Gastrocnemius medialis (tissue), 4 donors: ENCODE results near the gene WDR45. TPM values are rescaled to one million over a fixed set of nuclear protein-coding genes. Genes with fewer than 3 reads are reported as not detected.

Source experiments
- ATAC-seq, 2 donors: fragments of 150-250 bp; one replicate each; pipeline ENCODE4 v1.9.1; 2016
- DNase-seq, 2 donors: peaks; one replicate each; pipeline ENCODE4 v3.0.0-alpha.2; 2019
- H3K27ac ChIP-seq, 4 donors: fragments of 200-600 bp; sonication (generic); 1 replicate in 1 of 4; 2 replicates in 3 of 4; pipeline ENCODE4 v1.5.1; 2016 to 2018; ENCODE audit warnings: mild to moderate bottlenecking in 2 of 4, moderate library complexity in 1 of 4
- H3K27me3 ChIP-seq, 3 donors: fragments of 200-600 bp; sonication (generic) in 2 of 3; 1 replicate in 1 of 3; 2 replicates in 2 of 3; pipeline versions ENCODE4 v1.5.1 to v1.6.0; 2016 to 2019; ENCODE audit warnings: mild to moderate bottlenecking in 1 of 3, moderate library complexity in 1 of 3
- H3K36me3 ChIP-seq, 2 donors: fragments of 200-600 bp; sonication (generic) in 1 of 2; one replicate each; pipeline ENCODE4 v1.5.1; 2017 to 2018
- H3K4me1 ChIP-seq, 2 donors: fragments of 200-600 bp; sonication (generic) in 1 of 2; one replicate each; pipeline ENCODE4 v1.5.1; 2016 to 2017; ENCODE audit warnings: mild to moderate bottlenecking in 2 of 2
- H3K4me3 ChIP-seq, 4 donors: fragments of 200-600 bp; sonication (generic) in 3 of 4; 1 replicate in 1 of 4; 2 replicates in 3 of 4; pipeline ENCODE4 v1.5.1; 2016 to 2019; ENCODE audit warnings: mild to moderate bottlenecking in 2 of 4
- H3K9me3 ChIP-seq, 3 donors: fragments of 200-600 bp; sonication (generic) in 2 of 3; 1 replicate in 1 of 3; 2 replicates in 2 of 3; pipeline ENCODE4 v1.5.1; 2016 to 2019
- CTCF ChIP-seq, 5 experiments: fragments of 450-650 bp in 3 of 5; fragments of 200-600 bp in 2 of 5; sonication (generic) in 2 of 5; IDR thresholded peaks in 4 of 5; conservative IDR thresholded peaks in 1 of 5; 1 replicate in 4 of 5; 2 replicates in 1 of 5; pipeline ENCODE4 v1.5.1; 2016 to 2019; ENCODE audit warnings: antibody characterized with exemption in 5 of 5, mild to moderate bottlenecking in 3 of 5, moderate library complexity in 3 of 5
- POLR2A ChIP-seq, 2 donors: fragments of 450-650 bp; IDR thresholded peaks; one replicate each; pipeline ENCODE4 v1.6.1; 2017; ENCODE audit warnings: antibody characterized with exemption in 2 of 2, mild to moderate bottlenecking in 2 of 2, moderate library complexity in 2 of 2
- in situ Hi-C, 4 donors: fragments of 200-750 bp; cut with MboI; loops; one replicate each; pipeline versions ENCODE4 v1.15.0 to v1.8.0; 2017; ENCODE audit warnings: low sequenced_read_pairs in 4 of 4
- intact Hi-C: fragments of 100-400 bp; cut with DNase I; formaldehyde crosslinking; loops from one replicate; pipeline ENCODE4 v1.15.1; 2023; ENCODE audit warnings: low total_unique reads
- total RNA-seq, 4 donors: library from RNA; depleted of rRNA; stranded (reverse); fragments of >200 nt; gene quantifications; one replicate each; pipeline versions ENCODE4 v1.1.0 to v1.2.3, GENCODE V29; 2016

Gene WDR45
- total RNA-seq, 4 donors from 2014 or later = 98.2 to 125 (median 105) TPM

DNA sequence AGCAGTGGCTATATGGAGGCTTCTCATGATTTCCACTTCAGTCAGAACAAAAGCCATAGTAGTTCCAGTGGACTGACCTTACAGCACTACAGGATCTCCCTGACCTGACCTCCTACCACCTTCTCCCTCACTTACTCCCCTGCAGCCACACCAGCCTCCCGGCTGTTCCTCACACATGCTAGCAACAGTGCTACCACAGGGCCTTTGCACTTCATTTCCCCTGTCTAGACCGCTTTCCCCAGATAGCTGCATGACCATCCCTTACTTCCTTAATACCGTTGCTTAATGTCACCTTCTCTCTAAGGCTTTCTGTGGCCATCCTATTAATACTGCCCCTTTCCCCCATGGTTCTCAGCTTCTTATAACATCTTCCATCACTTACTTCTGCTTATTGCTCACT is 30.7 kb upstream of the WDR45 start:
- ATAC-seq (no peak), DNase-seq (no peak)
- Histone ChIP-seq H3K4me3 (no peak overlapping the region), H3K27me3 (no peaks in the 10 kb centered on the region), H3K4me1 (no peaks in the 10 kb centered on the region), H3K9me3 (no peaks in the 10 kb centered on the region), H3K27ac (no peak overlapping the region), H3K36me3 (peaks cover 0 to 25% of the 10 kb centered on the region in 2 donors)
- intact Hi-C loops = no loop called here
- TF ChIP-seq POLR2A (IDR thresholded peaks at IDR 0.05) (no peak), CTCF (IDR thresholded peaks at IDR 0.05 in 4 of 5, conservative IDR thresholded peaks at IDR 0.05 in 1 of 5) (no peak)
- in situ Hi-C loops = no loop called here

- H3K36me3 ChIP-seq = peaks cover 0 to 19% of the 10 kb centered on the region in 2 donors
- H3K4me3 ChIP-seq = no peak overlapping the region
- TF ChIP-seq POLR2A (IDR thresholded peaks at IDR 0.05) (no peak), CTCF (IDR thresholded peaks at IDR 0.05 in 4 of 5, conservative IDR thresholded peaks at IDR 0.05 in 1 of 5) (no peak)
- in situ Hi-C loops = no loop called here
- DNase-seq (no peak), ATAC-seq (no peak)
- intact Hi-C loops = loop anchor here (10.0 kb wide), 1 partner anchor 214 kb away; the partner anchor contains the start of genes PQBP1 and TIMM17B
- H3K27me3 ChIP-seq = no peaks in the 10 kb centered on the region
- H3K4me1 ChIP-seq = no peaks in the 10 kb centered on the region
- no peaks in the 10 kb centered on the region for H3K9me3 ChIP-seq
- no peak overlapping the region for H3K27ac ChIP-seq
These were observed 29.0 kb upstream of the WDR45 start for GRCh38 chrX:49108641-49109040.

DNA sequence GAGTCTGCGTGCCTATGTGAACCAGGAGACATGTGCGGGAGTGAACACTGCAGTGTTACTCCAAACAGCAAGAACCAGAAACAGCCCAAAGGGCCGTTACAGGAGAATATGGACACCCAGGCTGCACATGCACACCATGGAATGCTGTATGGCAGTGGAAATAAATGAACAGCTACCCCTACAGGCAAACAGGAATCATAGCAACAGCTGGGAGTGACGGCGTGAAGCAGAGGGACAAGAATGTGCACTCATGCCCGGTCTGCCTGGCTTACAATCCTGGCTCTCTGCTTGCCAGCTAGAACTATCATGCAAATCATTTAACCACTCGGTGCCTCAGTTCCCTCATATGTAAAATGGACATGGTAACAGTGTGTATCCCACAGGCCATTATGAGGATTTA is 27.2 kb upstream of the WDR45 start:
- no peak overlapping the region for H3K4me3 ChIP-seq
- DNase-seq = peak in 1 of 2 donors; percentile 18
- H3K9me3 ChIP-seq = no peaks in the 10 kb centered on the region
- intact Hi-C loops (loop anchor here (10.0 kb wide), 1 partner anchor 212 kb away; the partner anchor contains the start of genes PQBP1 and TIMM17B), in situ Hi-C loops (no loop called here)
- H3K4me1 ChIP-seq = no peaks in the 10 kb centered on the region
- H3K27ac ChIP-seq = no peak overlapping the region
- TF ChIP-seq CTCF (IDR thresholded peaks at IDR 0.05 in 4 of 5, conservative IDR thresholded peaks at IDR 0.05 in 1 of 5) = peak in 2 of 5 experiments; percentile 16 to 34
- no peak for TF ChIP-seq POLR2A (IDR thresholded peaks at IDR 0.05)
- H3K27me3 ChIP-seq = no peaks in the 10 kb centered on the region
- peak in 1 of 2 donors; percentile 81 for ATAC-seq
- H3K36me3 ChIP-seq = peaks cover 0 to 4% of the 10 kb centered on the region in 2 donors

DNA sequence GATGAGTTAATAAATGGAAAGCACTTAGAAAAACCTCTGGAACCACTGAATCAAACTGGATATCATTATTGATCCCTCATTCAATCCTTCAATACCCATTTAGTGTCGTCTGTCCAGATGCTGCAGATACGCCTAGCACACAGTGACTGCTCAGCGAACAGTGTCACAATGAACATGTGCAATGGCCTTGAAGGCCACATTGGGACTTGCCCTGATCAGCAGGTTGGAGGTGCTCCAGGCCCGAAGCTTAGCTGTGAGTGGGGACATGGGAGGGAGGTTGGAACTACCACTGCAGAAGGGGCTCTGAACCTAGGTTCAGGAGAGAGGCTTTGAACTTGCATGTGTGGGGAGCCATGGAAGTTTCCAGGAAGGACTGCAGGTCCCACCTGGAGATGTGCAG is 26.6 kb upstream of the WDR45 start:
- Histone ChIP-seq H3K27ac (no peak overlapping the region), H3K4me3 (no peak overlapping the region), H3K36me3 (no peaks in the 10 kb centered on the region), H3K27me3 (no peaks in the 10 kb centered on the region), H3K4me1 (no peaks in the 10 kb centered on the region), H3K9me3 (no peaks in the 10 kb centered on the region)
- ATAC-seq (no peak), DNase-seq (no peak)
- TF ChIP-seq CTCF (IDR thresholded peaks at IDR 0.05 in 4 of 5, conservative IDR thresholded peaks at IDR 0.05 in 1 of 5) (no peak), POLR2A (IDR thresholded peaks at IDR 0.05) (no peak)
- intact Hi-C loops = loop anchor here (10.0 kb wide), 1 partner anchor 211 kb away; the partner anchor contains the start of genes PQBP1 and TIMM17B
- in situ Hi-C loops = no loop called here

DNA sequence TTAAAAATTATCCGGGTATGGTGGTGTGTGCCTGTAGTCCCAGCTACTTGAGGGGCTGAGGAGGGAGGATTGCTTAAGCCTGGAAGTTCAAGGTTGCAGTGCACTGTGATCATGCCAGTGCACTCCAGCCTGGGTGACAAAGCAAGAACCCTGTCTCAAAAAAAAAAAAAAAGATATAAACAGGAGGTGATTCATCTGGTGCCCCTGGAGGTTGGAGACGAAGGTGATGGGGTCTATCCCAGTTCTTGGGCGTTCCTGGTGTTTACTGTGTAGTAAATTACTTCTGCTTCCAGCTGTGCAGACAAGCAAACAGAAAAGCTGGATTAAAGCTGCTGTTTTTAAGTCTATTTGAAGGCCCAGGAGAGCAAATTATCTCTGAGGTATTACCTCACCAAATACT is 23.9 kb upstream of the WDR45 start:
- H3K4me3 ChIP-seq = no peak overlapping the region
- no peak for ATAC-seq
- TF ChIP-seq CTCF (IDR thresholded peaks at IDR 0.05 in 4 of 5, conservative IDR thresholded peaks at IDR 0.05 in 1 of 5) (no peak), POLR2A (IDR thresholded peaks at IDR 0.05) (no peak)
- no peak for DNase-seq
- H3K9me3 ChIP-seq = no peaks in the 10 kb centered on the region
- H3K27ac ChIP-seq = no peak overlapping the region
- no peaks in the 10 kb centered on the region for H3K4me1 ChIP-seq
- in situ Hi-C loops (no loop called here), intact Hi-C loops (loop anchor here (10.0 kb wide), 1 partner anchor 209 kb away; the partner anchor contains the start of genes PQBP1 and TIMM17B)
- no peaks in the 10 kb centered on the region for H3K36me3 ChIP-seq
- no peaks in the 10 kb centered on the region for H3K27me3 ChIP-seq
